Fibroblast of villous mesenchyme (primary cell): ENCODE measurements around the gene BBS1. TPM values are rescaled to one million over a fixed set of nuclear protein-coding genes. Genes with fewer than 3 reads are reported as not detected.

Experiments
- DNase-seq: peaks from one replicate; pipeline ENCODE4 v3.0.0-alpha.2; 2010; ENCODE audit warnings: low read depth
- H3K4me3 ChIP-seq: 2 replicates; pipeline ENCODE4 v1.5.1; 2011; ENCODE audit warnings: low read depth, mild to moderate bottlenecking, low read length
- CTCF ChIP-seq: IDR thresholded peaks from 2 replicates; pipeline ENCODE4 v1.5.1; 2012; ENCODE audit warnings: low read depth, mild to moderate bottlenecking, low read length; ENCODE audit not compliant: insufficient read depth
- total RNA-seq: library from RNA; depleted of rRNA; stranded (reverse); fragments of >200 nt; gene quantifications from 2 replicates; pipeline ENCODE4 v1.2.3, GENCODE V29; 2012

The BBS1 gene
- total RNA-seq, 1 donor: 34.5 TPM

GRCh38 chr11:66523611-66524010 lies 13.2 kb downstream of the BBS1 start:
- H3K4me3 ChIP-seq: no peak overlapping the region
- no peak for DNase-seq
- no peak for TF ChIP-seq CTCF

DNA sequence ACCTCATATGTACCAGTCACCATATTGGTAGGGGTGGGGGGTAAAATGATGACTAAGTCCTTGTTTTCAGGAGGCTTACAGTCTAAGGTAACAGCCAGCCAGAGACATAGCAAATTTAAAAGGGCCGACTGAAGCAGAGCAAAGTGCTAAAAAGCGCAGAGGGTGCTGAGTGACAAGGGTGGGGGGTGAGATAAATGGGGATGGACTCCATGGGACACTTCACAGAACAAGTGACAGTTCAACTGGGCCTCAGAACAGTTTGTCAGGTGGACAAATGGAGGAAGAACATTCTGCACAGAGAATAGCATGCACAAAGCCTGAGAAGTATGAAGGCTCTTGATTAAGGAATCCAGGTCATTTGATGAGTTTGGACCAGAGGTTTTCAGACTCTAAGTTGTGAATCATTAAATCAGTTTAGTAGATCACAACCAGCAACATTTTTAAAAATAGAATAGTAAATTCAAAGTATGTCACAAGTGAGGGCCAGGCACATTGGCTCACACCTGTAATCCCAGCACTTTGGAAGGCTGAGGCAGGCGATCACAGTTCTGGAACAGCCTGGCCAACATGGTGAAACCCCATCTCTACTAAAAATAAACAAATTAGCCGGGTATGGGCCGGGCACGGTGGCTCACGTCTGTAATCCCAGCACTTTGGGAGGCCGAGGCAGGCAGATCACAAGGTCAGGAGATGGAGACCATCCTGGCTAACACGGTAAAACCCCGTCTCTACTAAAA lies 14.0 kb downstream of the BBS1 start:
- DNase-seq: no peak
- H3K4me3 ChIP-seq: no peak overlapping the region
- TF ChIP-seq CTCF: no peak

DNA sequence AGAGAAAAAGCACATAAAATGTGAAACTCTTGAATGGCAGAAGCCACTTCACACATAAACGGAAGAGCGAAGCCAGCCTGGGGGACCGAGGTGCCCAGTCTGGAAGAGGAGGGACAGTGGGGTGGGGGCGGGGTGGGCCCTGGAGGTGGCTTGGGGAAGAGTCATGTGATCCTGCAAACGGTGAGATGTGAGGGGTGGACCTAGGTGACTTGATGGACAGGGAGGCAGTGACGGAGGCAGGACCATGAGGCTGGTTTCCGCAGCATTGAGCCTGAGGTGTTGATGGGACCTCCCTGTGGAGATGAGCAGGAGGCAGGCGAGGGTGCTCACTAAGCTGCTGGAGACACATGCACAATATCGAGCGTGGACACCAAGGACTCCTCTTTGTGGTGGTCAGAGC lies 18.6 kb downstream of the BBS1 start:
- no peak for DNase-seq
- no peak for TF ChIP-seq CTCF
- H3K4me3 ChIP-seq: no peak overlapping the region

- no peak for DNase-seq
- no peak for TF ChIP-seq CTCF
- H3K4me3 ChIP-seq: no peak overlapping the region
Measured at GRCh38 chr11:66529655-66530054, 19.2 kb downstream of the BBS1 start.

DNA sequence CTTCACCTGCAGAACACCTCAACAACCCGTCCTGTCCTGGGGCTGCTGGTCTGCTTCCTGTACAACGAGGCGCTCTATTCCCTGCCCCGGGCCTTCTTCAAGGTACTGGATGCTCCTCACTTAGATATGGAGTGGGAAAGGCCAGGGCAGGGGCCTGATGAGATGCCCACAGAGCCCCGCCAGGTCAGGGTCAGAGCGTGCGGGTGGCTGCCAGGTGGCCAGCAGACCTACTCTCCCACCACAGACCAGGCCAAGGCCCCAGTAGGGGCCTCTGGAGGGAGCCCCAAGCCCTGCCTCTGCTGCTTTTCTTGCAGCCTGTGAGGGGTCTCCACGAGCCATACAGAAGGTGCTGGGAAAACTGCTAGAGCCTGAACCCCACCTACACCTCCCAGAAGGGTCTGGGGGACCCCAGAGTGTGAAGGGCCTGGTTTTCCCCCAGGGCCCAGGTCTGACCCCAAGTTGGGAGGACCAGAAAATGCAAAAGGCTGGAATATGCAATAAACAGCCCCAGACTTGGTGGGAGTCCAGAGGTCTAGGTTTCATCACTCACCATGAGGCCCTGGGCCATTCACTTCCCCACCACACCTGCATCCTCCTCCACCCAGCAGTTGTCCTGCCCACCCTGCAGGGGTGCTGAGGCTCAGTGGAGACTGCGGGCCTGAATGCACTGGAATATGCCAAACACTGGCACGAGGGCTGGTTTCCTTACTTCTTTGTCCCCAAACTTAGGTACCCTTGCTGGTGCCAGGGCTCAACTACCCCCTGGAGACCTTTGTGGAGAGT lies 20.7 kb downstream of the BBS1 start:
- TF ChIP-seq CTCF: no peak
- no peak overlapping the region for H3K4me3 ChIP-seq
- DNase-seq: no peak

DNA sequence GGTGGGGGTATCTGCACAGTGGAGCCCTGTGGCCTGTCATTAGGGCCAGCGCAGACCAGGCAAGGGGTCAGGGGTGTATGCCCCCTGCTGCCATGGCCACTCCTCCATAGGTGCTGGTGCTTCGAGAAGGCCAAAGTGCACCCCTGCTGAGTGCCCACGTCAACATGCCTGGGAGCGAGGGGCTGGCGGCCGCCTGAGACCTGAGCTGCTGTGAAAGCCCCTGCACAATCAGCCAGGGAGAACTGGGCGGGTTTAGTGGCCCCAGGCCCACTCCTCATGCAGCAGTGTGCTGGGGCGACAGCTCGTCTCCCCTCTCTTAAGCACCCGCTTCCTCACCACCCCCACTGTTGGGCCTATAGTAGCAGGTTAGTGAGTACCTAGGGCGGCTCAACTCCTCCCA lies 21.4 kb downstream of the BBS1 start:
- no peak overlapping the region for H3K4me3 ChIP-seq
- TF ChIP-seq CTCF: no peak
- no peak for DNase-seq
